Choroid plexus epithelial cell (primary cell): Measurements from ENCODE around the gene CASP7.
"Not testable (repeated sequence)": the region's sequence is repeated elsewhere in the genome, so short reads cannot be mapped to it uniquely, and the experiment has no call there.

Experiments used
- DNase-seq: peaks from one replicate; pipeline ENCODE4 v3.0.0-alpha.2; 2010; ENCODE audit warnings: low read depth
- H3K4me3 ChIP-seq: 2 replicates; pipeline ENCODE4 v1.5.1; 2011; ENCODE audit warnings: low read depth, mild to moderate bottlenecking, control low read depth, low read length, moderate library complexity
- CTCF ChIP-seq: conservative IDR thresholded peaks from 2 replicates; pipeline ENCODE4 v1.5.1; 2011; ENCODE audit warnings: low read depth, mild to moderate bottlenecking, control low read depth, inconsistent platforms, low read length, moderate library complexity

The CASP7 gene

GRCh38 chr10:113765910-113766309 is 86.2 kb downstream of the CASP7 start:
- DNase-seq, result no peak
- H3K4me3 ChIP-seq, result no peak overlapping the region
- no peak for TF ChIP-seq CTCF

- no peak overlapping the region for H3K4me3 ChIP-seq
- DNase-seq, result no peak
- no peak for TF ChIP-seq CTCF
Observed at GRCh38 chr10:113767222-113767621, 87.5 kb downstream of the CASP7 start.

GRCh38 chr10:113770346-113770745 is 90.6 kb downstream of the CASP7 start:
- TF ChIP-seq CTCF, result no peak
- DNase-seq, result no peak
- H3K4me3 ChIP-seq, result no peak overlapping the region

GRCh38 chr10:113771131-113771530 is 91.4 kb downstream of the CASP7 start:
- H3K4me3 ChIP-seq, DNase-seq: not testable (repeated sequence)

GRCh38 chr10:113775686-113776294 is 96.1 kb downstream of the CASP7 start:
- DNase-seq, result no peak
- H3K4me3 ChIP-seq, result no peak overlapping the region
- TF ChIP-seq CTCF, result no peak

GRCh38 chr10:113776553-113776952 is 96.8 kb downstream of the CASP7 start:
- no peak overlapping the region for H3K4me3 ChIP-seq
- no peak for TF ChIP-seq CTCF
- DNase-seq, result no peak
